Vagina (tissue), 2 donors: ENCODE data around the gene S1PR4.

Experiments used
- CTCF ChIP-seq, 3 experiments: fragments of 450-650 bp in 2 of 3; fragments of 200-600 bp in 1 of 3; sonication (generic) in 1 of 3; IDR thresholded peaks; one replicate each; pipeline ENCODE4 v1.5.1; 2017 to 2019; ENCODE audit warnings: antibody characterized with exemption in 3 of 3, mild to moderate bottlenecking in 2 of 3, moderate library complexity in 2 of 3
- POLR2AphosphoS5 ChIP-seq, 2 donors: sonication (generic); formaldehyde crosslinking; IDR thresholded peaks; one replicate each; pipeline ENCODE4 v1.9.0; 2017; ENCODE audit warnings: antibody characterized with exemption in 2 of 2, mild to moderate bottlenecking in 2 of 2, low read depth in 1 of 2; ENCODE audit not compliant: insufficient read depth in 1 of 2

- TF ChIP-seq POLR2AphosphoS5 (IDR thresholded peaks at IDR 0.05; ENCODE audit: insufficient read depth in 1 of 2, low read depth in 1 of 2) (no peak), CTCF (IDR thresholded peaks at IDR 0.05) (no peak)
Observed at GRCh38 chr19:3201072-3201700, 22.6 kb downstream of the S1PR4 start.
